CD4-positive, alpha-beta T cell treated with Interleukin-6 at 100 ng/mL for 8 hours (primary cell): ENCODE measurements around the gene ABTB2.

Experiments used
- DNase-seq: peaks from one replicate; pipeline ENCODE4 v3.0.0-alpha.2; 2020; ENCODE audit warnings: mixed read lengths, low spot score

The ABTB2 gene

GRCh38 chr11:34209809-34210208, 148.0 kb downstream of the ABTB2 start:
- no peak for DNase-seq

- no peak for DNase-seq
Measured at GRCh38 chr11:34208266-34209135, 149.3 kb downstream of the ABTB2 start.

GRCh38 chr11:34207487-34208180, 150.2 kb downstream of the ABTB2 start:
- DNase-seq, result no peak

GRCh38 chr11:34206407-34207300, 151.2 kb downstream of the ABTB2 start:
- DNase-seq, result no peak

- DNase-seq, result no peak
Measured at GRCh38 chr11:34205326-34206035, 152.3 kb downstream of the ABTB2 start.

GRCh38 chr11:34204396-34205279, 153.2 kb downstream of the ABTB2 start:
- DNase-seq, result no peak

GRCh38 chr11:34203377-34203871, 154.4 kb downstream of the ABTB2 start:
- no peak for DNase-seq

- DNase-seq, result no peak
Measured at GRCh38 chr11:34201129-34201528, 156.7 kb downstream of the ABTB2 start.

- DNase-seq, result no peak
Measured at GRCh38 chr11:34199525-34199924, 158.3 kb downstream of the ABTB2 start.

GRCh38 chr11:34198523-34198922, 159.3 kb downstream of the ABTB2 start:
- DNase-seq, result no peak

GRCh38 chr11:34197256-34197655, 160.6 kb downstream of the ABTB2 start:
- DNase-seq, result no peak

- DNase-seq, result no peak
Measured at GRCh38 chr11:34194576-34195335, 163.1 kb downstream of the ABTB2 start.

GRCh38 chr11:34192481-34193401, 165.1 kb downstream of the ABTB2 start:
- no peak for DNase-seq

GRCh38 chr11:34191578-34191977, 166.2 kb downstream of the ABTB2 start:
- DNase-seq, result no peak

- no peak for DNase-seq
Measured at GRCh38 chr11:34190192-34191139, 167.3 kb downstream of the ABTB2 start.

- DNase-seq, result no peak
Measured at GRCh38 chr11:34189191-34189590, 168.6 kb downstream of the ABTB2 start.

GRCh38 chr11:34188181-34188580, 169.6 kb downstream of the ABTB2 start:
- no peak for DNase-seq
